ENCODE data around the gene HCN2. TPM values are rescaled to one million over a fixed set of nuclear protein-coding genes. Genes with fewer than 3 reads are reported as not detected.

HCN2 gene
- total and polyA plus RNA-seq, 10 of the 15 experiments (the other 5 are each of a cell fraction or from before 2014, with no cell fraction given): 0.01 to 0.54 (median 0.08) TPM; not detected in 4

DNA sequence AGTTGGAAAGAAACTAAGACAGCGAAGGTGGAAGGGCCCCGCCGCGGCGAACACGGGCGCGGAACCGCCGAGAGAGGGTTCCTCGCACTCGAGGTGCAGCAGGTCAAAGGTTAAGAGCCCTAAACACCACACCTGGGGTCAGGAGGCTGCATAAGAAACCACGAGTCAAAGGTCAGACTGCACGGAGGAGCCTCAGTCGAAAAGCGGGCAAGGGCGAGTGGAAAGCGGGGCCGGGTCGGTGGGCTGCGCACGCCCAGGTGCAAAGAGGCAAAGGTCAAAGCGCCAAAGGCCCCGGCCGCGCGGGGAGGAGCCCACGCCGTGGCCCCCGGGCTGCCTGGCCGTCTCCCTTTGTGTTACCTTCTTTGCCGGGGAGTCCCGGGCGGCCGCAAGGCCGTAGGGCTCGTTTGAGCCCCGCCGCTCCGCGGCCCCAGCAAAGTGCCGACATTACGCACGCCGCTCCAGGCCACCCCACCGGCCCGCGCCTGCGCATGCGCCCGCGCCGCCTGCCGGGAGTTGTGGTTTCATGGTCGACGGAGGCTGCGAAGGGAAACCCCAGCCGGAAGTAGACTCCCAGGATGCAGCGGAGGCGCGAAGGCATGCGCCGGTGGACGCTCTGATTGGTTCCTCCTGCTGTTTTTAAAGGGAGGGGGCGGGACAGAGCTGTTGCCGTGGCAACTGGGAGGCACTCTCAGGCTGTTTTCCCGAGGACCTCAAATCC, 43.5 kb downstream of the HCN2 start, which contains the start of gene POLRMT (continued):
- peak; percentile 85 for TF ChIP-seq NFYB (IDR thresholded peaks at IDR 0.05; ENCODE audit: insufficient read depth, low read depth, low read length)
- peak; percentile 83 for TF ChIP-seq RUNX3 (IDR thresholded peaks at IDR 0.05; ENCODE audit: low read length)
- no peak for TF ChIP-seq ZNF622 (IDR thresholded peaks at IDR 0.05)
- TF ChIP-seq ZSCAN29 (IDR thresholded peaks at IDR 0.05): no peak
- TF ChIP-seq EP300 (IDR thresholded peaks at IDR 0.05; ENCODE audit: borderline replicate concordance in 1 of 2, control insufficient read depth in 1 of 2, low read depth in 2 of 2, low read length in 2 of 2): no peak
- TF ChIP-seq, protein P1, sequence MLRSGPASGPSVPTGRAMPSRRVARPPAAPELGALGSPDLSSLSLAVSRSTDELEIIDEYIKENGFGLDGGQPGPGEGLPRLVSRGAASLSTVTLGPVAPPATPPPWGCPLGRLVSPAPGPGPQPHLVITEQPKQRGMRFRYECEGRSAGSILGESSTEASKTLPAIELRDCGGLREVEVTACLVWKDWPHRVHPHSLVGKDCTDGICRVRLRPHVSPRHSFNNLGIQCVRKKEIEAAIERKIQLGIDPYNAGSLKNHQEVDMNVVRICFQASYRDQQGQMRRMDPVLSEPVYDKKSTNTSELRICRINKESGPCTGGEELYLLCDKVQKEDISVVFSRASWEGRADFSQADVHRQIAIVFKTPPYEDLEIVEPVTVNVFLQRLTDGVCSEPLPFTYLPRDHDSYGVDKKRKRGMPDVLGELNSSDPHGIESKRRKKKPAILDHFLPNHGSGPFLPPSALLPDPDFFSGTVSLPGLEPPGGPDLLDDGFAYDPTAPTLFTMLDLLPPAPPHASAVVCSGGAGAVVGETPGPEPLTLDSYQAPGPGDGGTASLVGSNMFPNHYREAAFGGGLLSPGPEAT (IDR thresholded peaks at IDR 0.05; ENCODE audit: low read depth): no peak
- TF ChIP-seq NR2C2 (IDR thresholded peaks at IDR 0.05; ENCODE audit: borderline replicate concordance, control insufficient read depth, insufficient read length, low read depth): peak; percentile 80
- TF ChIP-seq, protein P2, sequence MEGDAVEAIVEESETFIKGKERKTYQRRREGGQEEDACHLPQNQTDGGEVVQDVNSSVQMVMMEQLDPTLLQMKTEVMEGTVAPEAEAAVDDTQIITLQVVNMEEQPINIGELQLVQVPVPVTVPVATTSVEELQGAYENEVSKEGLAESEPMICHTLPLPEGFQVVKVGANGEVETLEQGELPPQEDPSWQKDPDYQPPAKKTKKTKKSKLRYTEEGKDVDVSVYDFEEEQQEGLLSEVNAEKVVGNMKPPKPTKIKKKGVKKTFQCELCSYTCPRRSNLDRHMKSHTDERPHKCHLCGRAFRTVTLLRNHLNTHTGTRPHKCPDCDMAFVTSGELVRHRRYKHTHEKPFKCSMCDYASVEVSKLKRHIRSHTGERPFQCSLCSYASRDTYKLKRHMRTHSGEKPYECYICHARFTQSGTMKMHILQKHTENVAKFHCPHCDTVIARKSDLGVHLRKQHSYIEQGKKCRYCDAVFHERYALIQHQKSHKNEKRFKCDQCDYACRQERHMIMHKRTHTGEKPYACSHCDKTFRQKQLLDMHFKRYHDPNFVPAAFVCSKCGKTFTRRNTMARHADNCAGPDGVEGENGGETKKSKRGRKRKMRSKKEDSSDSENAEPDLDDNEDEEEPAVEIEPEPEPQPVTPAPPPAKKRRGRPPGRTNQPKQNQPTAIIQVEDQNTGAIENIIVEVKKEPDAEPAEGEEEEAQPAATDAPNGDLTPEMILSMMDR (IDR thresholded peaks at IDR 0.05 in 2 of 3, conservative IDR thresholded peaks at IDR 0.05 in 1 of 3; ENCODE audit: control insufficient read depth in 2 of 3, extremely low read depth in 1 of 3, insufficient read depth in 1 of 3, low read depth in 3 of 3, low read length in 3 of 3): no peak
- TF ChIP-seq YY1 (IDR thresholded peaks at IDR 0.05; ENCODE audit: low read depth, low read length): peak; percentile 84
- TF ChIP-seq, protein P3, sequence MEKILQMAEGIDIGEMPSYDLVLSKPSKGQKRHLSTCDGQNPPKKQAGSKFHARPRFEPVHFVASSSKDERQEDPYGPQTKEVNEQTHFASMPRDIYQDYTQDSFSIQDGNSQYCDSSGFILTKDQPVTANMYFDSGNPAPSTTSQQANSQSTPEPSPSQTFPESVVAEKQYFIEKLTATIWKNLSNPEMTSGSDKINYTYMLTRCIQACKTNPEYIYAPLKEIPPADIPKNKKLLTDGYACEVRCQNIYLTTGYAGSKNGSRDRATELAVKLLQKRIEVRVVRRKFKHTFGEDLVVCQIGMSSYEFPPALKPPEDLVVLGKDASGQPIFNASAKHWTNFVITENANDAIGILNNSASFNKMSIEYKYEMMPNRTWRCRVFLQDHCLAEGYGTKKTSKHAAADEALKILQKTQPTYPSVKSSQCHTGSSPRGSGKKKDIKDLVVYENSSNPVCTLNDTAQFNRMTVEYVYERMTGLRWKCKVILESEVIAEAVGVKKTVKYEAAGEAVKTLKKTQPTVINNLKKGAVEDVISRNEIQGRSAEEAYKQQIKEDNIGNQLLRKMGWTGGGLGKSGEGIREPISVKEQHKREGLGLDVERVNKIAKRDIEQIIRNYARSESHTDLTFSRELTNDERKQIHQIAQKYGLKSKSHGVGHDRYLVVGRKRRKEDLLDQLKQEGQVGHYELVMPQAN (conservative IDR thresholded peaks at IDR 0.05): peak; percentile 42
- TF ChIP-seq, protein P4, sequence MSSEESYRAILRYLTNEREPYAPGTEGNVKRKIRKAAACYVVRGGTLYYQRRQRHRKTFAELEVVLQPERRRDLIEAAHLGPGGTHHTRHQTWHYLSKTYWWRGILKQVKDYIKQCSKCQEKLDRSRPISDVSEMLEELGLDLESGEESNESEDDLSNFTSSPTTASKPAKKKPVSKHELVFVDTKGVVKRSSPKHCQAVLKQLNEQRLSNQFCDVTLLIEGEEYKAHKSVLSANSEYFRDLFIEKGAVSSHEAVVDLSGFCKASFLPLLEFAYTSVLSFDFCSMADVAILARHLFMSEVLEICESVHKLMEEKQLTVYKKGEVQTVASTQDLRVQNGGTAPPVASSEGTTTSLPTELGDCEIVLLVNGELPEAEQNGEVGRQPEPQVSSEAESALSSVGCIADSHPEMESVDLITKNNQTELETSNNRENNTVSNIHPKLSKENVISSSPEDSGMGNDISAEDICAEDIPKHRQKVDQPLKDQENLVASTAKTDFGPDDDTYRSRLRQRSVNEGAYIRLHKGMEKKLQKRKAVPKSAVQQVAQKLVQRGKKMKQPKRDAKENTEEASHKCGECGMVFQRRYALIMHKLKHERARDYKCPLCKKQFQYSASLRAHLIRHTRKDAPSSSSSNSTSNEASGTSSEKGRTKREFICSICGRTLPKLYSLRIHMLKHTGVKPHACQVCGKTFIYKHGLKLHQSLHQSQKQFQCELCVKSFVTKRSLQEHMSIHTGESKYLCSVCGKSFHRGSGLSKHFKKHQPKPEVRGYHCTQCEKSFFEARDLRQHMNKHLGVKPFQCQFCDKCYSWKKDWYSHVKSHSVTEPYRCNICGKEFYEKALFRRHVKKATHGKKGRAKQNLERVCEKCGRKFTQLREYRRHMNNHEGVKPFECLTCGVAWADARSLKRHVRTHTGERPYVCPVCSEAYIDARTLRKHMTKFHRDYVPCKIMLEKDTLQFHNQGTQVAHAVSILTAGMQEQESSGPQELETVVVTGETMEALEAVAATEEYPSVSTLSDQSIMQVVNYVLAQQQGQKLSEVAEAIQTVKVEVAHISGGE (CRISPR knock-in tag; IDR thresholded peaks at IDR 0.05): no peak
- TF ChIP-seq, protein P5, sequence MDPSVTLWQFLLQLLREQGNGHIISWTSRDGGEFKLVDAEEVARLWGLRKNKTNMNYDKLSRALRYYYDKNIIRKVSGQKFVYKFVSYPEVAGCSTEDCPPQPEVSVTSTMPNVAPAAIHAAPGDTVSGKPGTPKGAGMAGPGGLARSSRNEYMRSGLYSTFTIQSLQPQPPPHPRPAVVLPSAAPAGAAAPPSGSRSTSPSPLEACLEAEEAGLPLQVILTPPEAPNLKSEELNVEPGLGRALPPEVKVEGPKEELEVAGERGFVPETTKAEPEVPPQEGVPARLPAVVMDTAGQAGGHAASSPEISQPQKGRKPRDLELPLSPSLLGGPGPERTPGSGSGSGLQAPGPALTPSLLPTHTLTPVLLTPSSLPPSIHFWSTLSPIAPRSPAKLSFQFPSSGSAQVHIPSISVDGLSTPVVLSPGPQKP (IDR thresholded peaks at IDR 0.05; ENCODE audit: low read depth, low read length): peak; percentile 97
- no peak for TF ChIP-seq RB1 (IDR thresholded peaks at IDR 0.05; ENCODE audit: borderline replicate concordance)
- TF ChIP-seq CBX5 (IDR thresholded peaks at IDR 0.05; ENCODE audit: low read depth): no peak
- peak; percentile 45; the same call in 1 of the 2 replicates for TF ChIP-seq POLR2A (IDR thresholded peaks at IDR 0.05; ENCODE audit: low read depth, low read length)
- no peak for TF ChIP-seq FOXM1 (IDR thresholded peaks at IDR 0.05; ENCODE audit: low read depth, low read length)
- no peak for TF ChIP-seq EZH2 (IDR thresholded peaks at IDR 0.05; ENCODE audit: borderline replicate concordance, control insufficient read depth, low read depth, low read length)
- no peak for TF ChIP-seq NFIC (IDR thresholded peaks at IDR 0.05; ENCODE audit: low read depth, low read length)
- peak; percentile 66 for TF ChIP-seq RELA (IDR thresholded peaks at IDR 0.05; ENCODE audit: borderline replicate concordance, partially characterized antibody)
